Prostate gland (tissue), 2 donors: ENCODE data around the gene CSRP1. TPM values are rescaled to one million over a fixed set of nuclear protein-coding genes. Genes with fewer than 3 reads are reported as not detected.

Experiments used
- DNase-seq: peaks from one replicate; pipeline ENCODE4 v3.0.0-alpha.2; 2019; ENCODE audit warnings: low spot score
- H3K27ac ChIP-seq, 2 donors: fragments of 200-600 bp; sonication (generic); 2 replicates each; pipeline ENCODE4 v1.5.1; 2017 to 2019
- H3K27me3 ChIP-seq: fragments of 200-600 bp; sonication (generic); replicated peaks from 2 replicates; pipeline ENCODE4 v1.5.1; 2019; ENCODE audit not compliant: insufficient read depth
- H3K36me3 ChIP-seq, 2 donors: fragments of 200-600 bp; sonication (generic); 1 replicate in 1 of 2; 2 replicates in 1 of 2; pipeline versions ENCODE4 v1.5.1 to v1.8.1; 2017 to 2019
- H3K4me1 ChIP-seq: fragments of 200-600 bp; sonication (generic); replicated peaks from 2 replicates; pipeline ENCODE4 v1.5.1; 2019
- H3K4me3 ChIP-seq, 2 donors: fragments of 200-600 bp; sonication (generic); 2 replicates each; pipeline ENCODE4 v1.5.1; 2017 to 2019
- H3K9me3 ChIP-seq: fragments of 200-600 bp; sonication (generic); 2 replicates; pipeline ENCODE4 v1.5.1; 2017
- CTCF ChIP-seq, 4 experiments: fragments of 200-600 bp in 2 of 4; fragments of 450-650 bp in 2 of 4; sonication (generic) in 2 of 4; IDR thresholded peaks; 1 replicate in 3 of 4; 2 replicates in 1 of 4; pipeline ENCODE4 v1.5.1; 2016 to 2019; ENCODE audit warnings: antibody characterized with exemption in 4 of 4, mild to moderate bottlenecking in 2 of 4, moderate library complexity in 2 of 4
- POLR2A ChIP-seq: fragments of 450-650 bp; IDR thresholded peaks from one replicate; pipeline ENCODE4 v1.6.1; 2016; ENCODE audit warnings: antibody characterized with exemption, mild to moderate bottlenecking
- POLR2AphosphoS5 ChIP-seq: sonication (generic); formaldehyde crosslinking; IDR thresholded peaks from one replicate; pipeline ENCODE4 v1.6.1; 2017; ENCODE audit warnings: antibody characterized with exemption
- WGBS: methylation state at CpG from one replicate; pipeline ENCODE4 v1.1.5; 2018; 5-methylcytosine and 5-hydroxymethylcytosine counted together
- intact Hi-C: fragments of 100-400 bp; cut with DNase I; formaldehyde crosslinking; loops from one replicate; pipeline ENCODE4 v1.14.2; 2022
- total RNA-seq, 2 donors: library from RNA; depleted of rRNA; stranded (reverse); fragments of >200 nt; gene quantifications; one replicate each; pipeline ENCODE4 v1.1.0, GENCODE V29; 2016

Gene CSRP1
- total RNA-seq, 2 donors from 2014 or later = 1,117 to 1,634 TPM

GRCh38 chr1:201511396-201511940 is 4.5 kb upstream of the CSRP1 start:
- WGBS = 55% methylated on average over 6 of the region's 6 CpGs
- intact Hi-C loops = no loop called here

GRCh38 chr1:201510734-201511133 is 3.8 kb upstream of the CSRP1 start:
- peaks cover 25% of the 10 kb centered on the region for H3K4me1 ChIP-seq
- intact Hi-C loops = no loop called here
- no peak for TF ChIP-seq POLR2AphosphoS5
- TF ChIP-seq CTCF (IDR thresholded peaks at IDR 0.05) = no peak
- no peak for TF ChIP-seq POLR2A
- no peak for DNase-seq
- peak overlapping the region in 1 of 2 donors; percentile 79 for H3K27ac ChIP-seq
- H3K9me3 ChIP-seq = no peaks in the 10 kb centered on the region
- H3K4me3 ChIP-seq = no peak overlapping the region
- H3K36me3 ChIP-seq = no peaks in the 10 kb centered on the region
- H3K27me3 ChIP-seq = no peaks in the 10 kb centered on the region
- whole genome bisulfite sequencing = 100% methylated on average over 1 of the region's 1 CpG

More at GRCh38 chr1:201511396-201511940, 4.5 kb upstream of the CSRP1 start:
- no peak for DNase-seq
- no peak for TF ChIP-seq CTCF (IDR thresholded peaks at IDR 0.05)
- TF ChIP-seq POLR2AphosphoS5 = no peak
- TF ChIP-seq POLR2A = no peak
- H3K9me3 ChIP-seq = no peaks in the 10 kb centered on the region
- H3K27me3 ChIP-seq = no peaks in the 10 kb centered on the region
- H3K4me1 ChIP-seq = peaks cover 25% of the 10 kb centered on the region
- no peak overlapping the region for H3K4me3 ChIP-seq
- H3K36me3 ChIP-seq = no peaks in the 10 kb centered on the region
- peak overlapping the region; percentile 79 to 83 for H3K27ac ChIP-seq

GRCh38 chr1:201509601-201510374 is 2.9 kb upstream of the CSRP1 start:
- no peaks in the 10 kb centered on the region for H3K36me3 ChIP-seq

GRCh38 chr1:201508809-201509208 is 1.9 kb upstream of the CSRP1 start:
- peak overlapping the region; percentile 9 to 52 for H3K27ac ChIP-seq
- H3K27me3 ChIP-seq = no peaks in the 10 kb centered on the region
- 72% methylated on average over 2 of the region's 2 CpGs for WGBS
- H3K36me3 ChIP-seq = no peaks in the 10 kb centered on the region
- H3K4me3 ChIP-seq = no peak overlapping the region
- intact Hi-C loops = no loop called here
- peaks cover 25% of the 10 kb centered on the region for H3K4me1 ChIP-seq
- TF ChIP-seq POLR2AphosphoS5 (no peak), CTCF (IDR thresholded peaks at IDR 0.05) (no peak), POLR2A (no peak)
- no peaks in the 10 kb centered on the region for H3K9me3 ChIP-seq
- no peak for DNase-seq

More at GRCh38 chr1:201509601-201510374, 2.9 kb upstream of the CSRP1 start:
- TF ChIP-seq POLR2AphosphoS5 (no peak), CTCF (IDR thresholded peaks at IDR 0.05) (no peak)
- DNase-seq = no peak
- WGBS = 98% methylated on average over 2 of the region's 2 CpGs
- H3K27me3 ChIP-seq = no peaks in the 10 kb centered on the region
- intact Hi-C loops = no loop called here
- peak overlapping the region in 1 of 2 donors; percentile 9 for H3K27ac ChIP-seq
- no peak overlapping the region for H3K4me3 ChIP-seq
- H3K9me3 ChIP-seq = no peaks in the 10 kb centered on the region
- H3K4me1 ChIP-seq = peaks cover 25% of the 10 kb centered on the region

GRCh38 chr1:201507360-201507675 is 395 bp upstream of the CSRP1 start:
- TF ChIP-seq POLR2A = no peak
- no peak for TF ChIP-seq CTCF (IDR thresholded peaks at IDR 0.05)
- TF ChIP-seq POLR2AphosphoS5 = no peak
- Histone ChIP-seq H3K4me3 (peak overlapping the region; percentile 70 to 76), H3K4me1 (peaks cover 21% of the 10 kb centered on the region), H3K27me3 (no peaks in the 10 kb centered on the region), H3K36me3 (no peaks in the 10 kb centered on the region), H3K27ac (peak overlapping the region; percentile 91 to 96), H3K9me3 (no peaks in the 10 kb centered on the region)
- 32% methylated on average over 10 of the region's 11 CpGs for WGBS
- DNase-seq = no peak
- intact Hi-C loops = no loop called here
